H4 (cell line): ENCODE measurements around the gene FAM163A. TPM values are rescaled to one million over a fixed set of nuclear protein-coding genes. Genes with fewer than 3 reads are reported as not detected.
"Not testable (repeated sequence)": the region's sequence is repeated elsewhere in the genome, so short reads cannot be mapped to it uniquely, and the experiment has no call there.

Source experiments
- DNase-seq: peaks from one replicate; pipeline ENCODE4 v3.0.0-alpha.2; 2015; ENCODE audit warnings: low spot score
- total RNA-seq: library from RNA; depleted of rRNA; stranded (reverse); fragments of >200 nt; shearing (Covaris generic); gene quantifications from 2 replicates; pipeline ENCODE4 v1.2.3, GENCODE V29; 2014; rRNA removed

Gene FAM163A
- total RNA-seq = not detected in 2 replicates

GRCh38 chr1:179742717-179743678 is at the start of gene FAM163A:
FAM163A (plus strand) TSS chr1:179743291; CDS start chr1:179813098, 69,807 bp downstream.
- DNase-seq = no peak

GRCh38 chr1:179694530-179694929 is 48.6 kb upstream of the FAM163A start:
- not testable (repeated sequence) for DNase-seq

GRCh38 chr1:179702946-179703539 is 40.0 kb upstream of the FAM163A start:
- DNase-seq = no peak

- peak; percentile 56 for DNase-seq
Observed at GRCh38 chr1:179706339-179706941, 36.7 kb upstream of the FAM163A start.

GRCh38 chr1:179707406-179707805 is 35.7 kb upstream of the FAM163A start:
- no peak for DNase-seq

- DNase-seq = no peak
Observed at GRCh38 chr1:179708434-179709195, 34.5 kb upstream of the FAM163A start.

GRCh38 chr1:179709841-179710329 is 33.2 kb upstream of the FAM163A start:
- DNase-seq = no peak

- DNase-seq = no peak
Observed at GRCh38 chr1:179714159-179714558, 28.9 kb upstream of the FAM163A start.

- DNase-seq = no peak
Observed at GRCh38 chr1:179714623-179715022, 28.5 kb upstream of the FAM163A start.

GRCh38 chr1:179719272-179719671 is 23.8 kb upstream of the FAM163A start:
- no peak for DNase-seq

GRCh38 chr1:179728271-179728670 is 14.8 kb upstream of the FAM163A start:
- DNase-seq = no peak

GRCh38 chr1:179729881-179730280 is 13.2 kb upstream of the FAM163A start:
- no peak for DNase-seq

- DNase-seq = no peak
Observed at GRCh38 chr1:179731643-179732042, 11.4 kb upstream of the FAM163A start.

- DNase-seq = no peak
Observed at GRCh38 chr1:179742291-179742690, 800 bp upstream of the FAM163A start.

GRCh38 chr1:179743679-179744400 is 749 bp downstream of the FAM163A start:
- no peak for DNase-seq

GRCh38 chr1:179744401-179745130 is 1.5 kb downstream of the FAM163A start:
- no peak for DNase-seq

GRCh38 chr1:179745131-179745611 is 2.1 kb downstream of the FAM163A start:
- no peak for DNase-seq

- no peak for DNase-seq
Observed at GRCh38 chr1:179745743-179746142, 2.7 kb downstream of the FAM163A start.

- DNase-seq = no peak
Observed at GRCh38 chr1:179747611-179748010, 4.5 kb downstream of the FAM163A start.

GRCh38 chr1:179748772-179749171 is 5.7 kb downstream of the FAM163A start:
- no peak for DNase-seq
